ENCODE data around the gene TNFAIP8.

TNFAIP8 gene

DNA sequence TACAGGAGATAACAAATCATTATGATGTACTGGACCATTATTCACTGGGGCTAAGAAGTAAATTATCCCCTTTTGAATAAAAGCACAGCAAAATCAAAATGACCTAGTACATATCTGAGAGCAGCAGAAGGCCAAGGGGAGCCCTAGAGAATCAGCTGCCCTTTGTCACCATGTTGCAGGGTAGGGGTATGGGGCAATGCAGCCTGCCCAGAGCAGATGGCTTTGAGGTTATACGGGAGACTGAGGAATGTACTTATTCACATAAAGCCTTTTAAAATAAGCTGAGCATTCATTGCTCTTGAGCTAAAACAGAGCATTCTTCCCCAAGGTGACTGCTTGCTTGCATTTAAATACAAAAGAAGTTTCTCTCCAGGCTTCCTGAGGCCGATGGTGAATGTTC, 2.6 kb upstream of the TNFAIP8 start:
- DNase-seq: no peak

DNA sequence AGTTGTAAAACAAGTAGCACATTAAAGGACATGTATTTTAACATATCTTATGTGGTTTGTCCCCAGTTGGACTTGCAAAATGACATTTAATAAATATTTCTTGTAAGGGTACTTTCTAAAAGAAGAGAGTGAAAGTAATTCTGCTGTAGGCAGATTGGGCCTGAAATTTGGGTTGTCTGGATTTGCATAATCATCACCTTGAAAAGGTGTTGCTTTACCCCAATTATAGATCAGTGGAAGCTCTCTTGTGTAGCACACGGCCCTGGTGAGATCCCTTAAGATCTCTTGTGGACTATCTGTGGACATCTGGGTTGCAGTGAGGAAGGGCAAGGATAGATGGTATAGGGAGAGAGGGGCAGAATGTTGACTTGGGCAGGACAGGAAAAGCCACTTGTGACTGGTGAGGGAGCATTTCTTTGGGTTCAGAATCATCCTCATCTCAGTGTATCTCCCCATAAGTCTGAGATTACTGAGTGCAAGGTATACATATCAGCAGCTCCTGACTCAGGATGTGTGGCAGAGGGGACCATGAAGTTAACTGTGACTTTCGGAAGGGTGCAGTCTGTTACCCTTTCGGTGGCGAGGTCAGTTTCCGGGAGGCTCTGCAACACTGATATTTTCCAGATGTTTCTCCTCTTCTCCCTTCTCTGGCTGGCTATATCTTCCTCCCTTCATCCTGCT, 2.0 kb upstream of the TNFAIP8 start:
- no peak for DNase-seq

DNA sequence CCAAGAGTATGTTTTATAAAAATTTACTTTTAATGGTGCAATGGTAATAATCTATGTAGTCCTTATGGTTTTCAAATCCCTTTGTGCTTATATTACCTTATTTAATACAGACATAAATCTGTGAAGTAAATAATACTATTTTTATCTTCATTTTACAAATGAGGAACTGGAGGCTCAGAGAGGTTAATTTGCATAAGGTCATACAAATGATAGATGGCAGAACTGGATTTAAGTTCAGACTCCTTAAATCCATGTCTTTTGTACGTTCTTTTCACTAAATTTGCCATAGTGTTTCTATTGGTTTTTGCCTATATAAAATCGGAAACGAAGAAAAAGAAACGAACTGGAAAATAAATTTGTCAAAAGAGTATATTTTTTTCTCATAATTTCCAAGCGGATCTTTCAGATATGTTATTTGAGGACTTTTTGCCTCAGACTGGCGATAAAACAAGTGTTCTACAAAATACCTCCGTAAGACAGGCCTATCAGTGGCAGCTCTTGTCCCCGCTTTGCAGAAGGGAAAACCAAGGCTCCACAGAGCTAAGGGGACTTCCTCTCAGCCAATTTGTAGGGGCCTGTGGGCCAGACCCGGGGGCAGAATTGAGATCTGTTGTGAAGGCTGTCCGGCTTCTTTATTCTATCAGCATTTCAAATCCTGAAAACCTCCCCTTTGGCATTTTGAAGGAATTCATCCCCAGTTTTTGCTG, 1.1 kb upstream of the TNFAIP8 start:
- DNase-seq: no peak

DNA sequence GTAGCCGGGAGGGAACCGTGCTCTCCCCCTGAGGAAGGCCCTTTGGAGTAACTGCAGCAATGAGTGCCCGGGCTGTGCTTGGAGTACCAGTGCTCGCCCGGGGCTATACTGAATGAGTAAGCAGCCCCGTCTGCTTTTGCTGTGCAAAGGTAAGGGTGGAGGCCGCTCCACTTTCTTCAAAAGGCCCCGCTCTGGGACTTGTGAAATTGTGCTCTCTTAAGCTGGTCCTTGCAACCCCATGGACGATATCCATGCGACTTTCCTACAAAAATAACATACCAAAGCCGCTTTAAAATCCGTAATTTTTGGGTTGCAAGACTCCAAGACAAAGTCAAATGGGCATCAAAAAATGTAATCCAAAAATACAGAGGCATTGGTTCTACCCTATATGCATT, 578 bp upstream of the TNFAIP8 start:
- DNase-seq: no peak

DNA sequence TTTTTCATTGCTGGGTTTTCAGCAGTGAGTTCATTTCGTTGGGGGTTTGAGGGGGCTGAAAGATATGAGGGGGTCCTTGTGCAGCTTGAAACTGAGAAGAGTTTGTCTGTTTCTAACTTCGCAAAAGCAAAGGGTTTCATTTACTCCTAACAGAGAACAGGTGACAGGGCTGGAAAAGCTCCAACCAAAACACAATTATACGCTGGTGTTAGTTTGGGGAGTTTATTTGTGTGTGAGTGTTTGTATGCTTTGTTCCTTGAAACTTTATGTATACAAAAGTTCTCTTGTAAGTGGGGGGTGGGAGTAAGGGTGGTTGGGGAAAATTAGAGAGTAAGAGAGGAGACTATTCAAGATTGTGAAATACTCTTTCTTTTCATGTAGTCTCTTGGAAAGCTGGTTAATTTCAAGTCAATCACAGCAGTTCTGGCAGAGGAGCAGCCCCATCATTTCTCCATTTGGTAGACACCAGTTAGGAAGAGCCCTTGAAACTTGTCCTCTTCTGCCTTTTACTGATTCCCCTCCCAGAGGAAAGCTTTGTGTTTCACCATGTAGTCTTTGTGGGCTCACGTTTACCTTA, 881 bp downstream of the TNFAIP8 start:
- DNase-seq: no peak

DNA sequence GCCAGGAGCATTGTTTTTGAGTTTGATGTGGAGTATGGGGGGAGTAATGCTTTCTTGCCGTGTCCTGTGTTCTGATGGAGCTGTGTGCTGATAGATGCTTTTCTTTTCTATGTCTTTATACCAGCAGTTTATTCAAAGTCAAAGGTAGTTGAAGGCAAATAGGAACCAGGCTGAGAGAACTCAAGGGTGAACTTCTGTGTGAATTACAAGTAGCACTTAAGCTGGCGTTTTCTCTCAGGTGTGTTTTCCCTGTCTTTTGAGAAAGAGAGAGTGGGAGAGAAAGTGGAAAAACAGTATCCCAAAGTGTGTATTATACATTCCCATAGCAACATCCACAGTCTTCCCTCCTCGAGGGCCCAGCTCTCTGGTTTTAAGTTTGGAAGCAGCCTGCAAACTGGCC, 1.5 kb downstream of the TNFAIP8 start:
- no peak for DNase-seq

DNA sequence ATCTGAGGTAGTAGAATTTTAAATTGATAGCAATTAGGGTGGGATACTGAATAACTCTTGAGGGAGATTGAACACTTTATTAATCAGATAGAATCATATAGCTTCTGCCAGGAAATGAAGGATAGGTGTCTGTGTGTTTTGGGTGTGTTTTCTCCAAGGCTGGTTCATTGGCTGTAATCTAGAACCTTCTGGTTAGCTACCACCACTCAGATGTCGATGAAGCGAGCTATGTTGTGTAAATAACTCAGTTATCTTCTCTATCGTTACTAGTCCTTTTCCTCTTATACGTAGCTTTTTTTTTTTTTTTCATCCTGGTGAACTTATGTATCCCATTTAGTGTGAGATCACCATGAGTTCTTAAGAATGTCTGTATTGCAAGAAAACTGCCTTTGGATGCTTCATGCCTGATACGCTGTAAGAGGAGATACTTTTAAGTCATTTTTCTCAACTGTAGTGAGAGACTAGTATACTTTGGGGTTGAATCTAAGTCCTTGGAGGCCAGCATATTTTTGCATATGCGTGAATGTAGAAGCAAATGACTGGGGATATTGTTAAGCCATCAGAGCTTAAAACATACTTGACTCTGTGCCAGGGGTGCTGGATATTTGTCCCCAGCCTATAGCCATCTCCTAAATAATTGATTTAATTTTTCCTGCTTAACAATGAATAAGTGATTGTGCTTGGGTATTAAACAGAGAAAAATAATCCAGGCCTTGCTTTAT, 2.1 kb downstream of the TNFAIP8 start:
- no peak for DNase-seq

DNA sequence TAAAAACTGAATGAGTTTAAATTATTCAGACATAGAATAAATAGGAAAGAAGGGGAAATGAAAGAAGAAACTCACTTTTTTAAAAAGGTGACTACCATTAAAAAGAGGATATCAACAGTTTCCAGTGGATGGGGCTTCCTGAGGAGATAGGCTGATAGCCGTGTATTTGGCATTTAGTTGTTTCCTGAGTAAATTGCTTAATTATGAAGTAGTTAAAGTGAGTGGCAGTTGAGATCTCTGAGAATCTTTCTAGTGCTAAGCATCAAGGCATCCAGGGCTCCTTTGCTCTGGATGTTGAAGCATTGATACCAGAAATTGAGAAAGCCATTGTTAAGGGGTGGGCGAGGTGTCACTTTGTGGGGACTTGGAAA, 2.7 kb downstream of the TNFAIP8 start:
- DNase-seq: peak; percentile 35

DNA sequence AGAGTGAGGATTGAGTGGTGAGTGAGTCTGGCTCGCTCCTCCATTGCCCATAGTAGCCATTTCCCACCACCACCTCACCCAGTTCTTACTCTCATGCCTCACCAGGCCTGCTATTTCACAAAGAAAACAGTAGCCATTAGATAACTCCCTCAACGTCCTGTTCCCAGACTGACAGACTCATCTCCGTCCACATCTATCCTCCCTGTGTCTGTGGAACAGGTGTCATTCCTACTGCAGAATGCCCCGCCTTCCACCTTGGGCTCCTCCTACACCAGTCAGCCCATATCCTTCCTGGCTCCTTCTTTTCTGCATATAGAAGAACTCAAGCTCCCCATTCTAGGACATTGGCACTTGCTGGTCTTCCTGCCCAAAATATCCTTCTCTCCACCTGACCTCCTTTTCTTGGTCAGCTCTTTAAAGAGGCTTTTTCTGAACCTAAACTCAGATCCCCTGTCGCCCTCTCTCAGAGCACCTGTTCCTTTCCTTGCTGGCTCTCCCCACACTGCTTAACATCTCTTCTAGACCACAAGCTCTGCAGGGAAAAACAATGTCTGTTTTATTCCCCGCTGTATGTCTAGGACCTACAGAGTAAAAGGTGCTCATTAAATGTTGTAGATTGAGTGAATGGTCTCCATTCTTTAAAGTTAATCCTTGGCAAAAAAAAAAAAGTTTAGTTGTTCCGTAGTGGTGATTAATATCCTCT, 3.2 kb downstream of the TNFAIP8 start:
- DNase-seq: no peak

DNA sequence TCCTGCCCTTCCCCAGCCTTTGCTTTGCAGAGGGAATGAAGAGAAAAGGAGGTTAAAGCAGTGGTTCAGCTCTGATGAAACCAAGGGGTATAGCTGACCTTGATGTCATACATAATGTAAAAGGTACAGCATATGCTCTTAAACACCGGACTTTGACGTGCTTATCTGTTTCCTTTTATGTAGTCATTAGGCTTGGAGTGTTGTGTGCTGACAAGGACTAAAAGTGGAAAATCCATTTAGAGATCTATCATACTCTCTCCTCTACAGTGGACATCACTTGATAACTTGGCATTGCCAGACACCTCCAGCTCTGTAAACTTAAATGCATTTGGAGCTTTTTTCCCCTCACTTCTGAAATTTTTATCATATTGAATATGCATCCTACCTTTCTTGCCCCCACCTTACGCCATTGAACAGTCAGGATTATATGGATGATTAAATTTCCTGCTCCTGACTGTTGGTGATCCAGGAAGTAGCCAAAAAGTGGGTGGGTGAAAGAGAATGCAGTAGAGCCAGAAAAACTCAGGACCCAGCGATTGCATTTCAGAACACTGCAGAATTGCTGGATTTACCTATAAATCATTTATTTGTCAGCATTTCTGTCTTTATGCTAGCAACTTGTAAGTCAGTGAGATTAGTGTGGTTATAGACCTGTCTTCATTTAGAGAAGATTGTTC, 4.1 kb downstream of the TNFAIP8 start:
- DNase-seq: no peak

DNA sequence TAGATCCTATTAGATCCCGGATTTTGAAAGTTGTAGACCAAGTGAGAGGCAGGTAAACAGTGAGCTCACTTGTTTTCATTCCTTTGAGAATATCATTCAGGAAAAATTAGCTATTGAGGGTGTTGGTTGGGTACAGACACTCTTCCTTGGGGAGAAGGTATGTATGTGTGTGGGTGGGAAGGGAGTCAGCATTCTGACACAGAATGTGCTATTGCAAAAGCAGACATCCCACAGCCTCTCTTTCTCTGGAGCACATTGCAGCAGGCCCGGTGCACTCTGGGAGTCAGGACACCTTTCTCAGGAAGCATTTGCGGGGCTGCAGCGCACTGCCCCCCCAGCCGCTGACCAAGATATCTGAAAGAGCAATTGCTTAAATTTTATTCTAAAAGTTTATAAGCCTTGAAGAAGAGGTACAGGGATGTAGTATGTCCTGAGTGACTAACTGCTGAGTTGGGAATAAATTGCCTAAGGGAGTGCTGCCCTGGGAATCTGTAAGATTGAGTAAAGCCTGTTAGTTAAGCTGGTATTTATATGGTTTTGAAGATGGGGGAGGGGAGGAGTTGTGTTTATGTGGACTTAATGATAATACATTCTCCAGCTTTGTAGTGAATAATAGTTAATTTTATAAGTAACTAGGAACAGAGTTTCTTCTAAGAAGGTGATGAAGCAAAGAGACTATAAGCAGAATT, 5.2 kb downstream of the TNFAIP8 start:
- peak; percentile 41 for DNase-seq

DNA sequence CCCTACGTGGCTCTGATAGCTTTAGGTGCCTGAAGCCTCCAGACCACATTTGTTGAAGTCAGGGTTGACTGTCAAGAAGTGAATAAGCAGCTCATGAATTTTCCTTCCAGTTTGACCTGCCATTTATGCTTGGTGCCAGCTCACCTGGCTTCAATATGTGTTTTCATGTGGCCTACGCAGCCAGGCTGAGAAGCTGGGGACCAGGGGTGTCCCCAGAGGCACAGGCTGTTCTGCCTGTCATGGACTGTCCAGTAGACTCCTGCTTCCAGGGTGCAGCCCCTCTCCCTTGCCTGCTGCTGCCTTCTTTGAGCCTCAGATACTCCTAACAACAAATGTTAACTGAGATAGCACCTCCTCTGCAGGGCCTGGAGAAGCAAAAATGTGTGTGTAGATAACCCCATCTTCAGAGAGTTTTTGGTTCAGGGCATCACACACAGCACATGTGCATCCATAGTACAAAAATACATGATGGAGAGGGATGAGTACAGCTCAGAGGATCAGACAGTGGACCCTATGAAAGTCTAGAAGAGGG, 5.8 kb downstream of the TNFAIP8 start:
- DNase-seq: no peak

DNA sequence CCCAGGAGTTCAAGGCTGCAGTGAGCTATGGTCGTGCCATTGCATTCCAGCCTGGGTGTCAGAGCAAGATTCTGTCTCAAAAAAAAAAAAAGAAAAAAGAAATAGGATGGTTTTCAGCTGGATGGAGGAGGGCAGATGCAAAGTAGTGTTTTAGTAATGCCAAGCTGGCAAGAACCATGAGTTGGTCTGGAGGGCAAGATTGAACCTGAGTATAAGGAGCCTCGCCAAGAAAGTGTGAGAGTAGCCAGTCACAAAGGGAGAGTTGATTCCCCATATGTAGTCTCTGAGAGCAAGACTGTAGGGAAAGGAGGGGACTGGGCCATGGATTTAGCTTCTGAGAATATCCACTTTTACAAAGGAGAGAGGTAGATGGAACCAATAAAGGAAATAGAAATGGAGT, 6.9 kb downstream of the TNFAIP8 start:
- DNase-seq: no peak

DNA sequence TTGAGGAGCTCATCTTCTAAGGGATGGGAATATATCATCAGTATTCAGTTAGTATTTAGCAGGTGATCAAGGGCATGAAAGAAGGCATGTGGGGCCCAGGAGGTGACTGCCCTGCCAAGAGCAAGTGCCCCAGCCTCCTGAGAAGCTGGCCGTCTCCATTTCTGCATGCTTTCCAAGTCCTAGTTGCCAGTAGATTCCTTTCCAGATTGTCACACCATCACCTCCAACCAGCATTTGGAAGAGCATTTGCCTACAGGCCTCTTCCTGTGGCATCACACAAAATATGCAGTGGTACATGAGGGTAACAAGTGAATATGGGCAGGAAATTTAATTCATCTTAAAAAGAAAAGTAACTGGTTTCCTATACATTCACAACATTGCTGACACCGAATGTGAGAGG, 7.5 kb downstream of the TNFAIP8 start:
- DNase-seq: no peak

DNA sequence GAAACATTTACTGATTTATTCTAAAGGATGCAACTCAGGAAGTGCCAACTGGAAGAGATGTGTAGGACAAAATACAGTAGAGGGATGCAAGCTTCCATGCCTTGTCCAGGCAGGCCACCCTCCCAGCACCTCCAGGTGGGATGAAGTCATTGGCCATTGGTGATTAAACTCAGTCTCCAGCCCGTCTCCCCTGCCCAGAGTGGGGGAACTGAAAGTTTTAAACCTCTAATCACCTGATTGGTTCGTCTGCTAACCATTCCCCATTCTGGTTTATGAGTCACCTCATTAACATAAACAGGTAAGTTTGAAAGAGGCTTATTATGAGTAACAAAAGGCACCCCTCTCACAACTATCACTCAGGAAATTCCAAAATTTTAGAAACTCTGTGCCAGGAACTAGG, 8.1 kb downstream of the TNFAIP8 start:
- no peak for DNase-seq

DNA sequence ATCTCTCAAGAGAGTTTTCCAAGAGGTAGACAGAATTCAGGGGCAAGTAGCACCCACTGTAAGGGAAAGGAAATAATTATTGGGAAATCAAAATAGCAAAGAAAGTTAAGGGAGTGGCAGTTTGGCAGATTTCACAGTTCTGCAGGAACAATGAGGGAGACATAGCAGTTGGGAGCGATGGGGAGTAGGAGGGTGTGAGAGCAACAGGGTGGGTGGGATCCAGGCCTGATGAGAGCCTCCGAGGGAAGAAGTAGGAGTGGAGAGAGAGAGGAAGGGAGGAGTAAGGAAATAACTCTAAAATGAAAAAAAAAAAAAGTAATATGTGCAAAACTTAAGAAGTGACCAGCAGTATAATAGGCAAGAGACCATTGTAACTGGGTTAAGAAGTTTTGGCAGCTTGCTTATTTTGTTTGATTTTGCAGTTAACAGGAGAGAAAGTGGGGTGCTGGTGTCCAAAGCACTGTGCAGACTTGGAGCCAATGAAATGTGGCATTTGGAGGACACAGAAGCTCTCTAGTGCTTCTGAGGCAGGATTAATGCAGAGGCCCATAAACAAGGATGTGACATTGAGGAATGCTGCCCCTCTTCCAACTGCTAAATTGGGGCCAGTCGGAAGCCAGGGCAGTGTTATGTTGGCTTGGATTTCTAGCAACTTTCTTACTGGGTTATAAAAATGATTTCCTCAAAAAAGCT, 10.2 kb downstream of the TNFAIP8 start:
- no peak for DNase-seq

DNA sequence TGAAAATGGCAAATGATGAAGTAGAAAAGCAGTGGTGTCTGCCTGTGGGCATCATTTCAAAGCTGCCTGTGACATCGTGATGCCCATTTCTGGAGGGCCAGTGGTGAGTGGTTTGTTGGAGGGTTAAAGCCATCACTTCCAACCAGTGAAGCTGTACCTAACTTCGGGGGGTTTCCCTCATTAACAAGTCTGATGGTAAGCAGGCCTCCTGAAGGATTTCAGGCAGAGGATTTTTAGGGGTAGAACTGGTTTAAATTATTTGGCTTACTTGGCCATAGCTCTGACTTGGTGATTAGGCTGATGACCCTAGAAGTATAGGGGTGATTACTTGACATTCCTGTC, 10.7 kb downstream of the TNFAIP8 start:
- DNase-seq: no peak

DNA sequence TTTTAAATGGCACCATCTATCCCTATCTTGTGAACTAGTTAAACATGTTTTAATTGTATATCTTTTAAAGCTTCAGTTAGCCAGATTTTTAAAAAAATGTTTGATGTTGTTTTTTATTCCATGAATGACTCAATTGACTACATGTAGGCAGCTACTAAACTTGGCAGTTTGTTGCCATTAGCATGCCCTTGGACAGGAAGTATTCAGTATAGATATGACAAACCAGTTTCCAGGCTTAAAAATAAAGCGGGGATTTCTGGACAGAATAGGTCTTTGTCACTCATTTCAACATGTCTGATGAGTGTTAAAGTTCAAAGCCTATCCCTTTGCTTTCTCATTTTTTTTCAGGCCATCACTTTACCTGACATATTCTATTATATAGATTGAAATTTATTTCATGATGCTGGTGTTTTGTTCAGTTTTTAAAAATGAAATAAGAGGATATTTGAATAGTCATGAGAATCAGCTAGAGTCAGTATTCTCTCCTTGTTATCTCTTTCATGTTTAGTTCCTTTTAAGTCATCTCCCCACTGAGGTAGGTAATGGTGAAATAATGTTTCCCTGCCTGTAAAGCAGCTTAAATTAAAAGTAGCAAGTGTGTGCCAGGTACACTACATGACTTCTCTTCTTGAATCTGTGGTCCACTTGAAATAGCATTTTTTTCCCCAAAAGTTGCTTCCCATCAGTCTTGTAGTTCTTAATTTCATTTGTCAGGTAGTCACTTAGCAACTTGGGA, 11.9 kb downstream of the TNFAIP8 start:
- DNase-seq: peak; percentile 92

DNA sequence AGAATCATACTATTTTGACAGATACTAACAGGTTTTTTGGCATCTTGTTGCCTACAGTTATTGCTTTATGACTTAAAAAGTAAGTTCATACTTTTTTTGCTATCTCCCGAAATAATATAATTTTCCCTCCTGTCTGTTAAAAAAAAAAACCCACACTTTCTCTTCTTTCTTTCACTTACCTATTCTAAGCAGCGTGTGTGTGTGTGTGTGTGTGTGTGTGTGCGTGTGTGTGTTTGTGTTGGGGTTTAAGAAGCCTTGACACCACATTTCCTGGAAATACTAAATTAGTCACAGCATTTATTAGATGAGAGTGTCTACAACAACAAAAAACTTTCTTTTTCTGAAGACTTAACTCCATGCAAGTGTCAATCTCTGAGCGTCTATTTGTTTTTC, 12.4 kb downstream of the TNFAIP8 start:
- DNase-seq: no peak

DNA sequence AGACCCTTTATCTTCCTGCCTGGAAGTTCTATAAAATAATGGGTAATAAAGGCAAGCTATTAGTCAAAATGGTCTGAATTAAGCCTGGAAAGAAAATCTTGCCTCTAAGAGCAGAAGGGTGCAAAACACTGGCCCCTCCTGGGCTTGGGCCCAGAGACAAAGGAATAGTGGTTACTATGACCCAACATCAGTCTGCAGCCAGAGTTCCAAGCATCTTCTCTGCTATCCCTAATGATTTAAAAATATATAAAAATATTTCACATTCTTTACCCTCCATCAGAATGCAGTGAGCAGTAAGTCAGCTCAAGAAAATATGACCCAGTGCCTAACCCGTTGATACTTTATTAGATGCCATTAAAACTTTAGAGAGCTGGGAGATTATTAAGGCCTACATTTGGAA, 14.7 kb downstream of the TNFAIP8 start:
- no peak for DNase-seq

DNA sequence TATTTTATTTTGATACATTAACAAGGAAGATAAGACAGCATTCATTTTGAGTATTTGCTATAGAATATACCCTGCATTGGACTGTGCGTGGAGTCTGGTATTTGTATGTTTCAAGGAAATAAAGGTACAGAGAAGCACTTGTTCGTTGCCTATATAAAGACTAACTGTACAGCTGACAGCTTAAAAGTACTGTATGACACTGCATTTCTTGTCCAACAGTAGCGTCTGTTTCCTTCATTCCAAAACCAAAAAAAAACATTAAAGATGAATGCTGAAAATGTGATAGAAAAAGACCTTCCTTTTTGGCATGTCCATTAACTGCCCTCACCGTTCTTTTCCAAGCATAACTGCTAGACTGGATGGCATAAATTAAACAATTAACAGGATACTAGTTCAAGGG, 15.3 kb downstream of the TNFAIP8 start:
- no peak for DNase-seq
